AG09309 (cell line): ENCODE results near the gene LTN1.
A peak's percentile ranks its signal among the peaks of the same experiment; 100 is the strongest.
"Not testable (repeated sequence)": the region's sequence is repeated elsewhere in the genome, so short reads cannot be mapped to it uniquely, and the experiment has no call there.

Source experiments
- DNase-seq: peaks from one replicate; pipeline ENCODE4 v3.0.0-alpha.2; 2010; ENCODE audit warnings: low read depth
- H3K4me3 ChIP-seq: 2 replicates; pipeline ENCODE4 v1.5.1; 2011; ENCODE audit warnings: mild to moderate bottlenecking, low read depth, low read length, moderate library complexity; ENCODE audit not compliant: control insufficient read depth
- TF ChIP-seq, protein P1 (sequence below): IDR thresholded peaks from 2 replicates; pipeline ENCODE4 v1.5.1; 2011; ENCODE audit warnings: mild to moderate bottlenecking, low read depth, low read length, inconsistent platforms; ENCODE audit not compliant: insufficient read depth, control insufficient read depth; ENCODE audit errors: missing control alignments

Gene LTN1

DNA sequence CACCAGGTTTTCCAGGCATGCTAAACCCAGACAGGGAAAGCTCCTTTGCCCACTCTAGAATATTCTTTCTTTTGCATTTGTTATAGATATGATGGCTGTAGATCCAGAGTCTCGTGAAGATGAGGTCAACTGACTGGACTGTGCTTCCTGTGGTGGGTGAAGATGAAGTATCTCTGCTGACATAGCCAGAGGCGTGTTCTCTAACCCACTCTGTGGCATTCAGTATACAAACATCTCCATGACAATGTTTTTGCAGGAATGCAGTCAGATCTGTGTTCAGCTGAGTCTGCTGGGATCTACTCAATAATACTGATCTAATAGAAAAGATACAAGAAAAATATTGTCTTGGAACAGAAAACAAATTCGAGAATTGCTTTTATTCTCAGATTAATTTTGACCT, 15.1 kb upstream of the LTN1 start:
- no peak overlapping the region for H3K4me3 ChIP-seq
- DNase-seq, result no peak
- TF ChIP-seq, protein P1, sequence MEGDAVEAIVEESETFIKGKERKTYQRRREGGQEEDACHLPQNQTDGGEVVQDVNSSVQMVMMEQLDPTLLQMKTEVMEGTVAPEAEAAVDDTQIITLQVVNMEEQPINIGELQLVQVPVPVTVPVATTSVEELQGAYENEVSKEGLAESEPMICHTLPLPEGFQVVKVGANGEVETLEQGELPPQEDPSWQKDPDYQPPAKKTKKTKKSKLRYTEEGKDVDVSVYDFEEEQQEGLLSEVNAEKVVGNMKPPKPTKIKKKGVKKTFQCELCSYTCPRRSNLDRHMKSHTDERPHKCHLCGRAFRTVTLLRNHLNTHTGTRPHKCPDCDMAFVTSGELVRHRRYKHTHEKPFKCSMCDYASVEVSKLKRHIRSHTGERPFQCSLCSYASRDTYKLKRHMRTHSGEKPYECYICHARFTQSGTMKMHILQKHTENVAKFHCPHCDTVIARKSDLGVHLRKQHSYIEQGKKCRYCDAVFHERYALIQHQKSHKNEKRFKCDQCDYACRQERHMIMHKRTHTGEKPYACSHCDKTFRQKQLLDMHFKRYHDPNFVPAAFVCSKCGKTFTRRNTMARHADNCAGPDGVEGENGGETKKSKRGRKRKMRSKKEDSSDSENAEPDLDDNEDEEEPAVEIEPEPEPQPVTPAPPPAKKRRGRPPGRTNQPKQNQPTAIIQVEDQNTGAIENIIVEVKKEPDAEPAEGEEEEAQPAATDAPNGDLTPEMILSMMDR, result no peak

DNA sequence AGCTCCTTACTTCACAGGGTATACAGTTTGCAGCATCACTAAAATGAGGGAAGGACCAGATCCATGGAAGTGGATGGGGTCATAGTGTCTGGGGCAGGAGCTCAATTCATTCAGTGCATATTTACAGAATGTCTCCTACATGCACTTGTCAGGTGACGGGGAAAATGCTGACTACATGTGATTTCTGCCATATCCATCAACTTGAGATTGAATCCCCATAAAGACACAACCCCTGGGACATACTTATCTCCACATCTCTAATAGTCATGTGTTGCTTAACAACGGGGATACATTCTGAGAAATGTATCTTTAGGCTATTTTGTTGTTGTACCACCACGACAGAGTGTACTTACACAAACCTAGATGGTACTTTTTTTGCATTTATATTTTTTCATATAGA, 14.5 kb upstream of the LTN1 start:
- TF ChIP-seq, protein P1, result no peak
- no peak for DNase-seq
- no peak overlapping the region for H3K4me3 ChIP-seq

DNA sequence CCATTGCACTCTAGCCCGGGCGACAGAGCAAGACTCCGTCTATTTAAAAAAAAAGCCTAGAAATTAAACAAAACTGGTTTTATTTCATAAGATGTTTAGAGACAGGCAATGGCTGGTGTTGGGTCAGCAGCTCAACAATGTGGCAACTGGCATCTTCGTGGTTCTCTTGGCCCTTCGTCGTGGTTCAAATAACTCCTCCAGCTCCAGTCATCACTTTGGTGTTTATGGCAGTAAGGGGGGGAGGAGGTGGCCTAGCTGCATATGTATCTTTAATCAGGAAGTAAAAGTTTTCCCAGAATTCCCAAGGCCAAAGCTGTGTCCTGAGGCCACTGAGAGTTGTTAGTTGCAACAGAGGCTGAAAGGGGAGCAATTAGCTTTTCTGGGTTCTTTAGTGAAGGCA, 13.0 kb upstream of the LTN1 start:
- TF ChIP-seq, protein P1, result no peak
- no peak for DNase-seq

DNA sequence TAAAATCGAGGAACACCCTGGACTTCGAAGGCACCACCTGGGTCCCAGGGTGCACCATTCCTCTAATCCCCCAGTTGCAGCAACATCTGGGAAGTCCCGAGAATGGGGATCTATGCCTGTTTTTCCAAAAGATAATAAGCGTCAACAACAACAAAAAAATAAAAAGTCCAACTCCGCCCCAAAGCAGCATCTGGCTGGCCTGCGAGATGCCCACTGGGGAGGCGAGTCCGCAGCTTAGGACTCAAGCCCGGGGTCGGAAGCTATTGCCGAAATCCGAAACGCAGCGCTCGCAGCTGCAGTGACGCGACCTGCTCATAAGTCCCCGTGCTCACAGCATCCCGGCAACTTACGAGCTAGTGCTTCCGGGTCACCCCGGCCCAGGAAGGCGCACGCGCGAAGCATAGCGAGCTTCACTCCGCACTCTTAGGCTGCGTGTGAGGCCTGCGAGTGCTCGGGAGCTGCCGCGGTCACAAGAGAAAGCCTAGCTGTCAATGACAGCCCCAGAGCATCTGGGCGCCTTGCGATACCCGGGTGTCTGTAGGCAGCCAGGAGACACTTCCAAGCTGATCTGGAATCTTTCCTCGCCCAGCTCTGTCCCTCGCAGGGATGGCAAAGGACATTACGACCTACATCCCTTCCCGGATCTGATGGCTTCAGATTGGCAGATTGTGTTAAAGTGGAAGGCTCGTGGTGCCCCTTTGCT, 9.9 kb upstream of the LTN1 start:
- TF ChIP-seq, protein P1, result no peak
- DNase-seq, result peak; percentile 89
- peak overlapping the region; percentile 34 for H3K4me3 ChIP-seq

More for the DNA sequence above, 13.0 kb upstream of the LTN1 start:
- no peak overlapping the region for H3K4me3 ChIP-seq

DNA sequence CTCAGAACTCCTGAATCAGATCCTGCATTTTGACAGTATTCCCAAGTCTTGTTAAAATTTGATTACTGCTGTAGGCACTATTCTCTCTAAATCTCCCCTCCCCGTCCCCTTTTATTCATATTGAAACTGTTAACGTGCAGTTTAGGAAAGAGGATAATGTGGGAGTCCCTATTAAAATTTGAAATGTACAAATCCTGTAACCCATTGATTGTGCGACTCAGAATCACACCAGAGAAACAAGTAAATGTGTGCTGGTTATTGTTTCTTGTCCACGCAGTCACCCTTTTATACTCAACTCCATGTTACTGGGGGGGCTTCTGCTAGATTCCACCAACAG, 584 bp upstream of the LTN1 start:
- no peak for DNase-seq
- TF ChIP-seq, protein P1, result no peak
- H3K4me3 ChIP-seq, result peak overlapping the region; percentile 37

DNA sequence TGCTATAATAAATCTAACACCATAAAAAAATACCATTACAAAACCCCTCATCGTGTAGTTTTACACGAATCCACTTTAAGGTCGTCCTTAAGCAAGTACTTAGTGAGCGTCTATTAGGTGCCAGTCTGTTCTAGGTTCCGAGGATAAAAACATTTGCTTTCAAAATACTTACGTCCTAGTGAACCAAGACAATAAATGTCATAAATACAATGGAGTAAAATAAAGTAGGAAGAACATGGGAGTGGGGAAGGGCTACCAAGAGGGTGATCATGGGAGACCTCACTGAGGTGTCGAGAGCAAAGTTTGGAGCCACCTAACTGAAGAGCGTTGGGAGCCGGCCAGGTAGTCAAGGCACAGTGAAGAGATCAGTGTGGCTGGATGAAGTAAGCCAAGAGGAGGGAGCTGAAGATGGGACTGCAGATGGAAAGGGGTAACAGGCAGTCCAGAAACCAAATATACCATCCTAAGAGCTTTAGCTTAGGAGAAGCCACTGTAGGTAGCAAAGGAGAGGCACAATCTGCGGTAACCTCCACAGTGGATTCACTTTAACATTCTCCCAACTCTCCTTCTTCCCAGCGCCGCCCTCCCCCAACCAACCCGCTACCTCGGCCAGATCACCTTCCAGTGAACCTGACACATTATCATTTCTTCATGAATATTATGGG, 684 bp downstream of the LTN1 start:
- peak overlapping the region; percentile 98 for H3K4me3 ChIP-seq
- DNase-seq, result no peak
- TF ChIP-seq, protein P1, result no peak

DNA sequence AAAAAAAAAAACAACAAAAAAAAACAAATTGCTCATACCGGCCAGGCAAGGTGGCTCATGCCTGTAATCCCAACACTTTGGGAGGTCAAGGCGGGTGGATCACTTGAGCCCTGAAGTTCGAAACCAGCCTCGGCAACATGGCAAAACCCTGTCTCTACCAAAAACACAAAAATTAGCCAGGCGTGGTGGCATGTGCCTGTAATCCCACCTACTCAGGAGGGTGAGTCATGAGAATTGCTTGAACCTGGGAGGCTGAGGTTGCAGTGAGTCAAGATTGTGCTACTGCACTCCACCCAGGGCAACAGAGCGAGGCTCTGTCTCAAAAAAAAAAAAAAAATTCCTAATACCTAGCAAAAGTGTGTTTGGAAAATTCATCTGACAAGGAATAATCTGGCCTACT, 4.5 kb downstream of the LTN1 start:
- not testable (repeated sequence) for H3K4me3 ChIP-seq, DNase-seq
